Measurements from ENCODE around the gene UNKL. TPM values are rescaled to one million over a fixed set of nuclear protein-coding genes. Genes with fewer than 3 reads are reported as not detected.

UNKL gene
- total RNA-seq, 1 experiment from 2014 or later = 32.0 TPM

GRCh38 chr16:1442697-1443096, 28.2 kb upstream of the UNKL start:
- H3K18ac ChIP-seq (ENCODE audit: insufficient read length, low read depth, low read length) = no peak overlapping the region
- no peaks in the 10 kb centered on the region for H3K4me1 ChIP-seq (ENCODE audit: insufficient read depth, low read length)
- Mint-ChIP-seq H3K9me3 (no peaks in the 10 kb centered on the region), H3K4me1 (no peaks in the 10 kb centered on the region), H3K4me3 (no peak overlapping the region), H3K27ac (no peak overlapping the region), H3K36me3 (ENCODE audit: insufficient read depth in 1 of 3, low read depth in 3 of 3) (no peaks in the 10 kb centered on the region), H3K27me3 (ENCODE audit: low read depth) (no peaks in the 10 kb centered on the region)
- no peak overlapping the region for H2AK5ac ChIP-seq (ENCODE audit: insufficient read length, low read length)
- H4K20me1 ChIP-seq (ENCODE audit: control insufficient read depth, insufficient read depth, insufficient read length) = peaks cover 2% of the 10 kb centered on the region
- no peak overlapping the region for H2BK20ac ChIP-seq (ENCODE audit: low read depth, low read length, poor library complexity, severe bottlenecking)
- H3K23ac ChIP-seq (ENCODE audit: insufficient read length, low read depth, low read length) = no peak overlapping the region
- TF ChIP-seq CTCF (conservative IDR thresholded peaks at IDR 0.05) = no peak
- H4K5ac ChIP-seq (ENCODE audit: insufficient read length, low read depth, low read length) = no peak overlapping the region
- WGBS (ENCODE audit: extremely low coverage, insufficient read length, low lambda C conversion rate) = no CpG with 5 or more reads among the region's 24 CpGs
- no peaks in the 10 kb centered on the region for H3K23me2 ChIP-seq (ENCODE audit: insufficient read length, low read depth, low read length, poor library complexity, severe bottlenecking)
- H2BK15ac ChIP-seq (ENCODE audit: low read depth, low read length) = no peak overlapping the region
- H4K91ac ChIP-seq (ENCODE audit: insufficient read length, low read depth, low read length) = peak overlapping the region; percentile 51
- H4K8ac ChIP-seq (replicated peaks; ENCODE audit: insufficient read length, low read depth, low read length) = no peak overlapping the region
- no peak overlapping the region for H2BK120ac ChIP-seq (ENCODE audit: low read depth, low read length, poor library complexity, severe bottlenecking)
- H3K9me3 ChIP-seq (ENCODE audit: control insufficient read depth, low read depth, low read length) = no peaks in the 10 kb centered on the region
- DNase-seq = no peak
- no peak overlapping the region for H2BK12ac ChIP-seq (ENCODE audit: insufficient read length, low read depth, low read length)
- H3K4me2 ChIP-seq (ENCODE audit: insufficient read depth, insufficient read length, low read length) = no peak overlapping the region
- H3T11ph ChIP-seq (ENCODE audit: low read length) = no peak overlapping the region
- H2AFZ ChIP-seq (ENCODE audit: low read length) = no peak overlapping the region
- no peaks in the 10 kb centered on the region for H3K79me2 ChIP-seq (ENCODE audit: insufficient read depth, low read length)
- no peak overlapping the region for H3K27ac ChIP-seq (ENCODE audit: insufficient read length, low read depth, low read length)
- no peak overlapping the region for H3K4ac ChIP-seq (ENCODE audit: low read depth, low read length)
- no peaks in the 10 kb centered on the region for H3K79me1 ChIP-seq (ENCODE audit: insufficient read depth, low read depth, low read length, poor library complexity, severe bottlenecking)
- no peak overlapping the region for H3K56ac ChIP-seq (ENCODE audit: insufficient read length, low read depth, low read length)
- no peaks in the 10 kb centered on the region for H3K27me3 ChIP-seq (ENCODE audit: insufficient read depth, low read length)
- H3K14ac ChIP-seq (ENCODE audit: insufficient read depth, low read length) = no peak overlapping the region
- H2BK5ac ChIP-seq (ENCODE audit: insufficient read length, low read length) = no peak overlapping the region
- no peak overlapping the region for H3K9ac ChIP-seq (ENCODE audit: extremely low read depth, insufficient read length, low read length)
